Vagina (tissue), 2 donors: ENCODE measurements around the gene SMS. TPM values are rescaled to one million over a fixed set of nuclear protein-coding genes. Genes with fewer than 3 reads are reported as not detected.
A peak's percentile ranks its signal among the peaks of the same experiment; 100 is the strongest.

Experiments
- DNase-seq, 2 donors: peaks; one replicate each; pipeline ENCODE4 v3.0.0-alpha.2; 2017; ENCODE audit errors: extremely low spot score in 2 of 2
- H3K27ac ChIP-seq: fragments of 200-600 bp; sonication (generic); one replicate; pipeline ENCODE4 v1.5.1; 2019
- H3K27me3 ChIP-seq: fragments of 200-600 bp; sonication (generic); one replicate; pipeline ENCODE4 v1.5.1; 2019
- H3K36me3 ChIP-seq, 2 donors: fragments of 200-600 bp; sonication (generic); one replicate each; pipeline ENCODE4 v1.5.1; 2017 to 2019
- H3K4me1 ChIP-seq: fragments of 200-600 bp; sonication (generic); one replicate; pipeline ENCODE4 v1.5.1; 2019
- H3K4me3 ChIP-seq, 2 donors: fragments of 200-600 bp; sonication (generic); 1 replicate in 1 of 2; 2 replicates in 1 of 2; pipeline ENCODE4 v1.5.1; 2016 to 2019
- H3K9me3 ChIP-seq: fragments of 200-600 bp; sonication (generic); one replicate; pipeline ENCODE4 v1.5.1; 2019
- CTCF ChIP-seq, 3 experiments: fragments of 450-650 bp in 2 of 3; fragments of 200-600 bp in 1 of 3; sonication (generic) in 1 of 3; IDR thresholded peaks; one replicate each; pipeline ENCODE4 v1.5.1; 2017 to 2019; ENCODE audit warnings: antibody characterized with exemption in 3 of 3, mild to moderate bottlenecking in 2 of 3, moderate library complexity in 2 of 3
- POLR2A ChIP-seq, 2 donors: fragments of 450-650 bp; IDR thresholded peaks; one replicate each; pipeline ENCODE4 v1.6.1; 2017; ENCODE audit warnings: antibody characterized with exemption in 2 of 2, mild to moderate bottlenecking in 2 of 2, moderate library complexity in 2 of 2
- POLR2AphosphoS5 ChIP-seq, 2 donors: sonication (generic); formaldehyde crosslinking; IDR thresholded peaks; one replicate each; pipeline ENCODE4 v1.9.0; 2017; ENCODE audit warnings: antibody characterized with exemption in 2 of 2, mild to moderate bottlenecking in 2 of 2, low read depth in 1 of 2; ENCODE audit not compliant: insufficient read depth in 1 of 2
- intact Hi-C: fragments of 100-400 bp; cut with DNase I; formaldehyde crosslinking; loops from one replicate; pipeline ENCODE4 v1.15.1; 2023
- total RNA-seq: library from RNA; depleted of rRNA; stranded (reverse); fragments of >200 nt; gene quantifications from one replicate; pipeline ENCODE4 v1.2.3, GENCODE V29; 2016

The SMS gene
- total RNA-seq, 1 donor from 2014 or later = 36.8 TPM

GRCh38 chrX:21943460-21944135, 3.1 kb downstream of the SMS start:
- no peak for DNase-seq
- Histone ChIP-seq H3K27me3 (no peaks in the 10 kb centered on the region), H3K4me3 (no peak overlapping the region), H3K4me1 (peaks cover 21% of the 10 kb centered on the region), H3K27ac (no peak overlapping the region), H3K36me3 (no peaks in the 10 kb centered on the region), H3K9me3 (no peaks in the 10 kb centered on the region)
- TF ChIP-seq CTCF (IDR thresholded peaks at IDR 0.05) (no peak), POLR2AphosphoS5 (IDR thresholded peaks at IDR 0.05; ENCODE audit: insufficient read depth in 1 of 2, low read depth in 1 of 2) (peak in 1 of 2 donors; percentile 26)
- intact Hi-C loops = no loop called here

- DNase-seq = no peak
- Histone ChIP-seq H3K27ac (no peak overlapping the region), H3K4me1 (peaks cover 21% of the 10 kb centered on the region), H3K4me3 (no peak overlapping the region), H3K9me3 (no peaks in the 10 kb centered on the region), H3K27me3 (no peaks in the 10 kb centered on the region), H3K36me3 (no peaks in the 10 kb centered on the region)
- TF ChIP-seq CTCF (IDR thresholded peaks at IDR 0.05) (no peak), POLR2AphosphoS5 (IDR thresholded peaks at IDR 0.05; ENCODE audit: insufficient read depth in 1 of 2, low read depth in 1 of 2) (no peak), POLR2A (IDR thresholded peaks at IDR 0.05) (no peak)
- intact Hi-C loops = no loop called here
Measured at GRCh38 chrX:21944136-21944615, 3.7 kb downstream of the SMS start.

GRCh38 chrX:21946925-21947641, 6.6 kb downstream of the SMS start:
- Histone ChIP-seq H3K4me3 (no peak overlapping the region), H3K4me1 (peaks cover 21% of the 10 kb centered on the region), H3K27ac (no peak overlapping the region), H3K9me3 (no peaks in the 10 kb centered on the region), H3K36me3 (no peaks in the 10 kb centered on the region), H3K27me3 (no peaks in the 10 kb centered on the region)
- peak; percentile 42 to 79 for DNase-seq
- intact Hi-C loops = no loop called here
- TF ChIP-seq POLR2A (IDR thresholded peaks at IDR 0.05) (no peak), POLR2AphosphoS5 (IDR thresholded peaks at IDR 0.05; ENCODE audit: insufficient read depth in 1 of 2, low read depth in 1 of 2) (no peak), CTCF (IDR thresholded peaks at IDR 0.05) (no peak)

- Histone ChIP-seq H3K4me3 (no peak overlapping the region), H3K4me1 (peaks cover 21% of the 10 kb centered on the region), H3K9me3 (no peaks in the 10 kb centered on the region), H3K27ac (no peak overlapping the region), H3K27me3 (no peaks in the 10 kb centered on the region), H3K36me3 (no peaks in the 10 kb centered on the region)
- no peak for DNase-seq
- intact Hi-C loops = no loop called here
- TF ChIP-seq CTCF (IDR thresholded peaks at IDR 0.05) (no peak), POLR2A (IDR thresholded peaks at IDR 0.05) (no peak), POLR2AphosphoS5 (IDR thresholded peaks at IDR 0.05; ENCODE audit: insufficient read depth in 1 of 2, low read depth in 1 of 2) (no peak)
Measured at GRCh38 chrX:21947671-21948070, 7.2 kb downstream of the SMS start.
